Measurements from ENCODE around the gene MROH2B. TPM values are rescaled to one million over a fixed set of nuclear protein-coding genes. Genes with fewer than 3 reads are reported as not detected.

MROH2B gene
- total RNA-seq, 2 experiments from 2014 or later = not detected

DNA sequence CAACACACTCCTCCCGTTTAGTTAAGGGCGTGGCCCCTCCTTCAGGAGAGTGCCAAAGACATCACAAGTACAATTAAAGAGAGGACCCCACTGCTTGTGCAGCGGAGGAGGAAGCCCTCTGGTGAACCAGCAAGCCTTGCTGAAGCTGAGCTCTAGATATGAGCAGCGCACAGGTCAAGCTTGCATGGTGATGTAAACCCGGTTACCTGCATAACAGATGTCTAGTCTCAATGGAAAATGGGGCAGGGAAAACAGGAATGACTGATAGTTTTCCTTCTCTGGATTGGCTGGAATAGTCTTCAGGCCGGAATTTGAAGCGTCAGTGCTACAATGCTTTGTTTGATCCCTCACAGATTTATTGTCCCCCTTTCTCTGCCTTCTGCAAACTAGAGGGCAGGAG, 66.2 kb downstream of the MROH2B start:
- no peaks in the 10 kb centered on the region for H3K9me3 Mint-ChIP-seq
- H3K36me3 ChIP-seq (ENCODE audit: insufficient read depth, low read length) = no peaks in the 10 kb centered on the region

DNA sequence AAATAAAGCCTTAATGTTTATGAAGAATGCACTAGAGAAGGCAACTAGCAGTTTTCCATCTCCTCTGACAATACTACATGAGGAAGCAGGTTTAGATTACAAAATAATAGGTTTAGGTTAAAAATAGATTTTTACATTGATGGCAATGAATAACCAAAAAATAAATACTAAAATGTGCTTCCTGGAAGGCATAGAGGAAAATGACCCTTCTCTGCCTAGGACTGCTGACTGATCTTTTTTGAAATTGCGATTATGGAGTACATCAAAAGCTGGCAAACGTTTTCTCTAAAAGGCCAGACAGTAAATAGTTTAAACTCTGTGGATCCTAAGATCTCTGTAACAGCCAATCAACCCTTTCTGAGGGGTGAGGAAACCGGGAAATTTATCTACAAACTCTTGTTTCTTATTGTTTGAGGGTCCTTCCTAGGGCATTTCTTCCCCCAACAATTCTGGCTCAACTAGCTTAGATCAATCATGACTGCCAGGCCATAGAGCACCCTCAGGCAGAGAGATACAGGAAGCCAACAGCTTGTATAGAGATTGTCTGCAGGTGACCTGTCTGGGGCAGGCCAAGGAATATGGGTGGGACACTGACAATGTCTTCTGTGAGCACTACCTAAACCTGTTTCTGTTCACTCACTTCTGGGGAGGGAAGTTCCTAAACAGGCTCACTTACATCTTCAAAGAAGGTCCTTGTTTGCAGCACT, 67.3 kb downstream of the MROH2B start:
- DNase-seq = no peak
- POLR2A ChIA-PET = no interaction called here

More for the DNA sequence above, 66.2 kb downstream of the MROH2B start:
- intact Hi-C loops (cut with DNase I, micrococcal nuclease) = no loop called here
- TF ChIP-seq, protein P1, sequence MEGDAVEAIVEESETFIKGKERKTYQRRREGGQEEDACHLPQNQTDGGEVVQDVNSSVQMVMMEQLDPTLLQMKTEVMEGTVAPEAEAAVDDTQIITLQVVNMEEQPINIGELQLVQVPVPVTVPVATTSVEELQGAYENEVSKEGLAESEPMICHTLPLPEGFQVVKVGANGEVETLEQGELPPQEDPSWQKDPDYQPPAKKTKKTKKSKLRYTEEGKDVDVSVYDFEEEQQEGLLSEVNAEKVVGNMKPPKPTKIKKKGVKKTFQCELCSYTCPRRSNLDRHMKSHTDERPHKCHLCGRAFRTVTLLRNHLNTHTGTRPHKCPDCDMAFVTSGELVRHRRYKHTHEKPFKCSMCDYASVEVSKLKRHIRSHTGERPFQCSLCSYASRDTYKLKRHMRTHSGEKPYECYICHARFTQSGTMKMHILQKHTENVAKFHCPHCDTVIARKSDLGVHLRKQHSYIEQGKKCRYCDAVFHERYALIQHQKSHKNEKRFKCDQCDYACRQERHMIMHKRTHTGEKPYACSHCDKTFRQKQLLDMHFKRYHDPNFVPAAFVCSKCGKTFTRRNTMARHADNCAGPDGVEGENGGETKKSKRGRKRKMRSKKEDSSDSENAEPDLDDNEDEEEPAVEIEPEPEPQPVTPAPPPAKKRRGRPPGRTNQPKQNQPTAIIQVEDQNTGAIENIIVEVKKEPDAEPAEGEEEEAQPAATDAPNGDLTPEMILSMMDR (IDR thresholded peaks at IDR 0.05) = no peak
- Histone ChIP-seq H3K27ac (ENCODE audit: low read depth in 1 of 2, low read length in 2 of 2) (no peak overlapping the region), H3K9me3 (ENCODE audit: control insufficient read depth in 1 of 2, insufficient read depth in 1 of 2, low read length in 2 of 2) (no peaks in the 10 kb centered on the region), H3K4me3 (ENCODE audit: low read length) (no peak overlapping the region), H3K27me3 (ENCODE audit: control insufficient read depth in 1 of 2, insufficient read depth in 2 of 2, low read length in 2 of 2) (no peaks in the 10 kb centered on the region), H3K4me1 (ENCODE audit: insufficient read depth, low read length) (no peaks in the 10 kb centered on the region)
- H3K27ac Mint-ChIP-seq = no peak overlapping the region
- POLR2A ChIA-PET = no interaction called here
- peaks cover 15% of the 10 kb centered on the region for H3K27me3 Mint-ChIP-seq
- CTCF ChIA-PET = no interaction called here
- no peak overlapping the region for H3K4me3 Mint-ChIP-seq
- H3K4me1 Mint-ChIP-seq (ENCODE audit: low read depth) = no peaks in the 10 kb centered on the region
- no peaks in the 10 kb centered on the region for H3K36me3 Mint-ChIP-seq (ENCODE audit: low read depth)
- DNase-seq = no peak
- no peak for ATAC-seq (ENCODE audit: poor library complexity)

DNA sequence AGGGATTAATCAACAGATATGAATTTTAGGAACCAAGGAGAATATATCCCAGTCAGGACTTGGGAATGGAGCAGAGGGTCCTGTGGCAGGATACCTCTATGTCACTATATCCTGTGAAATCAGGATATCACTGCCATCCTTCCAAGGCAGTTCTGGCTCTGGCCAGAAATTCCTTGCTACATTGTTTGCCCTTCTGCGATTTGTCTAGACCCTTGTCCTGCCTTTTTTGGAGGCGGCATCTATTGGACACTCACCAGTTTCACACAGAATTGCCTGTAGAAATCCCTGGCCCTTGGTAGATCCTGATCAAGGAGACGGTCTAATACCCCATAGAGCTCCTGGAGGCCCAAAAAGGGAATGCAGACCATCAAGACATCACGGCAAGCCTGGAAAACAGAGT, 71.2 kb downstream of the MROH2B start:
- Mint-ChIP-seq H3K4me3 (no peak overlapping the region), H3K27me3 (peaks cover 13% of the 10 kb centered on the region), H3K4me1 (ENCODE audit: low read depth) (no peaks in the 10 kb centered on the region), H3K36me3 (ENCODE audit: low read depth) (no peaks in the 10 kb centered on the region), H3K9me3 (no peaks in the 10 kb centered on the region), H3K27ac (no peak overlapping the region)
- no peaks in the 10 kb centered on the region for H3K4me1 ChIP-seq (ENCODE audit: insufficient read depth, low read length)
- POLR2A ChIA-PET = no interaction called here
- no peak overlapping the region for H3K4me3 ChIP-seq (ENCODE audit: low read length)
- no peak for ATAC-seq (ENCODE audit: poor library complexity)
- H3K27ac ChIP-seq (ENCODE audit: low read depth in 1 of 2, low read length in 2 of 2) = no peak overlapping the region
- peaks cover 0 to 2% of the 10 kb centered on the region in 2 experiments for H3K27me3 ChIP-seq (ENCODE audit: control insufficient read depth in 1 of 2, insufficient read depth in 2 of 2, low read length in 2 of 2)
- TF ChIP-seq, protein P1 (IDR thresholded peaks at IDR 0.05) = no peak
- DNase-seq = no peak
- no peaks in the 10 kb centered on the region for H3K9me3 ChIP-seq (ENCODE audit: control insufficient read depth in 1 of 2, insufficient read depth in 1 of 2, low read length in 2 of 2)
- CTCF ChIA-PET = no interaction called here
- intact Hi-C loops (cut with DNase I, micrococcal nuclease) = no loop called here
- no peaks in the 10 kb centered on the region for H3K36me3 ChIP-seq (ENCODE audit: insufficient read depth, low read length)

More for the DNA sequence above, 67.3 kb downstream of the MROH2B start:
- no peaks in the 10 kb centered on the region for H3K36me3 Mint-ChIP-seq (ENCODE audit: low read depth)
- no peaks in the 10 kb centered on the region for H3K4me1 Mint-ChIP-seq (ENCODE audit: low read depth)
- no peaks in the 10 kb centered on the region for H3K27me3 ChIP-seq (ENCODE audit: control insufficient read depth in 1 of 2, insufficient read depth in 2 of 2, low read length in 2 of 2)
- CTCF ChIA-PET = no interaction called here
- no peaks in the 10 kb centered on the region for H3K9me3 ChIP-seq (ENCODE audit: control insufficient read depth in 1 of 2, insufficient read depth in 1 of 2, low read length in 2 of 2)
- H3K27me3 Mint-ChIP-seq = peaks cover 15% of the 10 kb centered on the region
- intact Hi-C loops (cut with DNase I, micrococcal nuclease) = no loop called here
- no peak overlapping the region for H3K27ac Mint-ChIP-seq
- TF ChIP-seq, protein P1 (IDR thresholded peaks at IDR 0.05) = no peak
- H3K27ac ChIP-seq (ENCODE audit: low read depth in 1 of 2, low read length in 2 of 2) = no peak overlapping the region
- no peaks in the 10 kb centered on the region for H3K36me3 ChIP-seq (ENCODE audit: insufficient read depth, low read length)
- ATAC-seq (ENCODE audit: poor library complexity) = no peak
- no peak overlapping the region for H3K4me3 ChIP-seq (ENCODE audit: low read length)
- H3K4me1 ChIP-seq (ENCODE audit: insufficient read depth, low read length) = no peaks in the 10 kb centered on the region
- H3K4me3 Mint-ChIP-seq = no peak overlapping the region
- H3K9me3 Mint-ChIP-seq = no peaks in the 10 kb centered on the region

Data from CD4-positive, alpha-beta T cell (primary cell).